CD4-positive, alpha-beta T cell treated with Interleukin-21 for 1 hour (primary cell): ENCODE measurements around the gene RAC2.

Experiments used
- DNase-seq: peaks from one replicate; pipeline ENCODE4 v3.0.0-alpha.2; 2020

RAC2 gene

DNA sequence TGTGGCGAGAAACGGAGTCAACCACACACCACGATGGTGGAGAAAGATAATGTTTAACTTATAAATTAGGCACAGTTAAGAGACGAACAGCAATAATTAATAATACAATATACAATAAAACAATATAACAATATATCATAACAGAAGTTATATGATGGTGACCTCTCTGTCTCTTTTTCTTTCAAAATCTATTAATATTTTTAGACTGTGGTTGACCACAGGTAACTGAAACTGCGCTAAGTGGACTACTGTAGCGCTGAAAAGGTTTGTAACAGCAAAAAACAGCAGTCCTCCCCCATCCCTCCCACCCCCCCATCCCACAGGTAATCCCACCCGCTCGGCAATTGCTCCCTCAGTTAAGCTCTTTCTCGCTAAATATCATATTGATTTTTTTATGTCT is 28.2 kb downstream of the RAC2 start:
- no peak for DNase-seq

DNA sequence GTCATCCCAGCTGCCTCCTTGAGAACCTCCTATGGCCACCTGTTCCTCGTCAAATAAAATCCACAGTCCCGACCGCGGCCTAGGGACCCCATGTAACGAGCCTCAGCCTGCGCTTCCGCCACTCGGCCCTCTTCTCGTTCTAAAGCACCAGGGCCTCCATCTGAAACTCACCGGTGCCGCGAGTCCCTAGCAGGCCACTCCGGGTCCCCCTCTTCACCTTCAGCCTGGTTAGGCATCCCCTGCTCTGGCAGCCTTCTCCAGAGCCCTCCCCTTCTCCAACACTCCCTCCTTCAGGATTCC is 29.4 kb downstream of the RAC2 start:
- DNase-seq = no peak

DNA sequence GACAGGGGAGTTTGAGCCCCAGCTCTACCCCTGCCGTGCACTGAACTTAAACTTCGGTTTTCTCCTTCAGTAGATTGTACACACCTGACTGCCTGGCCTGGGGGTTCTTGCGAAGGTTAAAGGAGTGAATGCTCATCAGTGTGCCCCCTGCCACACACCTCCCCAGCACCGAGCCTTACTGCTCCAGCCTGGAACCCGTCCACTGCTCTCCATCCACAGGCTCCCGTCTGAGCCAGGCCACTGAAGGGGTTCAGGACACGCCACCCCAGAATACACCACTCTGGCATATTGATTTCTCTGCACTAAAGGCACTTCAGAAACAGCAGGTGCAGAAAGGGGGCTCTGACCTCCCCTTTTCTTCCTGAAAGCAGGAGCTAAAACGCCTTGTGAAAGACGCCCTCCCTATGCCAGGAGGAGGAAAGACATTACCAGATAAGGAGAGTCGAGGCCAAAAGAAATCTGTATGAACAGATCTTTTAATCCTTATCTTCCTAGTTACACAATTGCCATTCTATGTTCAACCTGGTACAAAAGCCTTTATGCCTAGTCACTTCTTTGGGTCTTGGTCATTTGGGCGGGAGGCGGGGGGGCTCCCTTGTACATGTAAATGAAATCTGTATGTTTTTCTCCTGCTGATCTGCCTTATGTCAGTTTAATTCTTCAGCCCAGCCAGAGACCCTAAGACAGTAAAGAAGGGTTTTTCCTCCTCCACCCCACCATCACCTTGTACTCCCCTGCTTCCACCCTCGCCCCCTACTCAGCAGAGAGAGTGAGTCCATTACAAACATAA is 29.9 kb downstream of the RAC2 start:
- no peak for DNase-seq

DNA sequence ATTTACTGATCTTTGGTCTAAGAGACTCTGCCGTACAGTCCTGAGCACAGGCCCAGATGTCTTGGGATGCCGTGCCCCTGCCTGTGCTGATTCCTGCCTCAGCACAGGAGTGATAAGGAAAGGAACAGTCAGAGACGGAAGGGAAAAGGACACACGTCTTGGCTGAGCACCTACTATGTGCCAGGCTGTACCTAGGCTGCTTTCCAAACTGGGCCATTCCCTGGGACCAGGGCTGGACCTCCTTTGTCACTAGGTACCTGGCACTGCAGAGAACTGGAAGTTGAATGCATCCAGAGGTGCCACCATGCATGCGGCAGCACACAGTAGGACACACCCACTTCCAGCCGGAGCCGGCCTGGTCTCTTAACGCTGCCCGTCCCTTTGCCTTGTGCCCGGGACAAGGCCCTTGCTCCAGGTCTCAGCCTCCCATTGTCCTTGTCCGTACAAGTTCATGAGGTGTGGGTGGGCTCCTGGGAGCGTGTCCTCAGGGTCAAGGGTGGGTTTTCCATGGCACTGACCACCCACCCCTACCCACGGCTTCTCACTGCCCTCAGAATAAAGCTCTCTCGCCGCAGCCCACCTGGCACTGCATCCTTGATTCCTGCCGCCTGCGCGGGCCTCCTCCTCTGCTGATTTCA is 30.7 kb downstream of the RAC2 start:
- no peak for DNase-seq

DNA sequence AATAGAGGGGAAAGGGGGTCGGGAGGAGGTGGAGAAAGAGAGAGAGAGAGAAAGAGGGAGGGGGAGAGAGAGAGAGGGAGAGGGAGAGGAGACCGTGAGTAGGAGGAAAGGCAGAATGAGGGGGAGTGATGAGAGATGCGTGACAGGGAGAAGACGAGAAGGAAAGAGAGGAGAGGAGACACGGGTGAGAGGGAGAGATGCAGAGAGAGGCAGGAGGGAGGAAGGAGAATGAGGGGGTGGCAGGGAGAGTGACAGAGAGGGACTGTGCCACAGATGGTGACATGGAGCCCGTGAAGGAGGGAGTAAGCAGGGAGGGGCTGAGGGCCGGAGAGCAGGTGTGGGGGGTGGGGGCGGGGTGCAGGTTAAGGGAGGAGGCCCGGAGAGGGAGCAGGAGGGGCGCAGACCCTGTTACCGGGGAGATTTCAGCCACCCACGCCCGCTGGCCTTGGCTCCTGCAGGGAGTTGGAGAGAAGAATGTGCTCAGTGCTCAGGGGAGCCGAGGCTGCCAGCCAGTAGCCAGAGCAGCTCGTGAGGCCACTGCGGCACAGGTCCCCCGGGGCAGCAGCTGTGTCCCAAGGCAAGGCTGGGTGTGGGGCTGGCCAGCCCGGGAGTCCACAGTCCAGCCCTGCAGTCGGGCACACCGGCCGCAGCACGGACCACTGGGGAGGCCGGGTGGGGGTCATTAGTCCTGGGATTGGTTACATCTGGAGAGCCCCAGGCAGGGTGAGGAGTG is 31.7 kb downstream of the RAC2 start, which contains the start of gene SSTR3:
SSTR3 (minus strand) TSS at position 304 of the 733 bp plus-strand sequence. CDS start 4,674 bp downstream, outside the sequence.
- no peak for DNase-seq

DNA sequence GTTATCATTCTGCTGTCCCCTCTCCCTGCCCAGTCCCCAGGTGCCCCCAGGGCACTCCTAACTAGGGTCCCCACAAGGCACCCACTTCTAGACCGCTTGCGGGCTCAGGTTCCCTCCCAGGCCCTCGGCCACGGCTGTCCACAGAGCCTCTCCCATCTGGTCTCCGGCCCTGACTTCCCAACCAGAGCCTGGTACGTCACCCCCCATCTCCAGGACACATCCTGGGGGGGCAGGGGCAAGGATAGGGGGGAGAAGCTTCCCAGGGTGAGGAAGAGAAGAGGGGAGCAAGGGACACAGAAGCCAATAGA is 32.2 kb downstream of the RAC2 start:
- DNase-seq = no peak

DNA sequence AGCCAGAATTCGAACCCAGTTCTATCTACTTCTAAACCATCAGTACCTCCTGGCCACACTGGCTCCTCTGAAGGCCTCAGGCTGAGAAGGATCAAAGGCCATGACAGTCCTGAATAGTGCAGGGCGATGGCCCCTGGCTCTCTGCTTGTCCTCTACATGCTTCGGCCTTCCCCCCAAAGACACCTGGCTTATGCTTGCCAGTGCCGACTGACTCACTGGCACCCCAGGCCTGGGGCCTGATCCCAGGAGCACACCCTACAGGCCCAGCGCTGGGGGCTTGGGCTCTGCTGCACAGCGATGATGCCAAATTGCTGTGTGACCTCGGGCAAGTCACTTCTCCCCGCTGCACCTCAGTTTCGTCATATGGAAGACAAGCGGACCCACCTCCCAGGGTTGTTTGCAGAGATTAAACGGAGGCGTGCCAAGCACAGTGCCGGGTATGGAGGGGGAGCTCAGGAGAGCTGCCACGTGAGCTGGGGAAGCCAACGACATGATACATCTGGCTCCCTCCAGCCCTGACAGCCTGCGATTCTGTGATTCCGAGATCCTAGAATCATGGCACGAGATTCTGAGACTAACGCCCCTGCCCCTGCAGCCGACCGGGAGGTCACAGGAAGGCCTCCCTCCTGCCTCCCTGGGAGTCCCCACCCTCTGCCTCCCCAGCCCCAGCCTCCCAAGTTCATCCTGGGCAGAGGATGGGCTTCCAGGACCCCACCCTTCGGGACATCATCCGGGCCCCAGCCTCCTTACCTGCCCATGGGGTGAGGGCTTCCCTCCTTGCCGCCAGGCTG is 32.8 kb downstream of the RAC2 start:
- DNase-seq = no peak

DNA sequence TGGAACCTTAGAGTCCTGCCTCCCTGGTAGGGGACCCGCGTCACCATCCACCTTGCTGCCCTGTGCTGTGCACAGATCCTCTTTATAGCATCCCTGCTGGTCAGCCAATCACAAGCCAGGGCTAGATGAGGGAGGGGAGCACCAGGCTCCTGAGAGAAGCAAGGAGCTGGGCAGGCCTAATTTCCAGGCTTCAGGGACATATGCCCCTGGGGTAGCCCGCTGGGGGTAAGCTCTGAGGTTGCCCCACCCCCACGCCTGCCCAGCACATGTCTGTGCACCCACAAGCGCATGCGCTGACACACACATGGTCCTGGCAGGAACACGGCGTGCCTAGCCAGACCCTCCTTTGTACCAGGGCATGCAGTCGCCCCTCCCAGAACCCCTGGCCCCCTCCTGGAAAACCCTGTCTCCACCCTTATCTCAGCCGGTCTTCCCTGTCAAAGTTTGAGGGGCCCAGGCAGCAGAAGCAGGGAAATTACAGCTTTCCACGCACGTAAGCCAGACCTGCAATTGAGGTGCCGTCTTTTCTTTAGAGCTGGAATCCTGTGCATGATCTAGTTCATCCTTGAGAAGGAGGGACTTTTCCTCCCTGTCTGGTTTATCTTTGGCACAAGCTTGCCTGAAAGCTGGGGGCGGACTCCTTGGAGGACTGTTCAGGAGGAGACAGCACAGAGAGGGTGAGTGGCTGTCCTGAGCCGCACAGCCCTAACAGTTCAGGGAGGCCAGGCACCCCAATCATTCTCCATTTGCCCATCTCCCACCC is 33.8 kb downstream of the RAC2 start:
- DNase-seq = no peak

DNA sequence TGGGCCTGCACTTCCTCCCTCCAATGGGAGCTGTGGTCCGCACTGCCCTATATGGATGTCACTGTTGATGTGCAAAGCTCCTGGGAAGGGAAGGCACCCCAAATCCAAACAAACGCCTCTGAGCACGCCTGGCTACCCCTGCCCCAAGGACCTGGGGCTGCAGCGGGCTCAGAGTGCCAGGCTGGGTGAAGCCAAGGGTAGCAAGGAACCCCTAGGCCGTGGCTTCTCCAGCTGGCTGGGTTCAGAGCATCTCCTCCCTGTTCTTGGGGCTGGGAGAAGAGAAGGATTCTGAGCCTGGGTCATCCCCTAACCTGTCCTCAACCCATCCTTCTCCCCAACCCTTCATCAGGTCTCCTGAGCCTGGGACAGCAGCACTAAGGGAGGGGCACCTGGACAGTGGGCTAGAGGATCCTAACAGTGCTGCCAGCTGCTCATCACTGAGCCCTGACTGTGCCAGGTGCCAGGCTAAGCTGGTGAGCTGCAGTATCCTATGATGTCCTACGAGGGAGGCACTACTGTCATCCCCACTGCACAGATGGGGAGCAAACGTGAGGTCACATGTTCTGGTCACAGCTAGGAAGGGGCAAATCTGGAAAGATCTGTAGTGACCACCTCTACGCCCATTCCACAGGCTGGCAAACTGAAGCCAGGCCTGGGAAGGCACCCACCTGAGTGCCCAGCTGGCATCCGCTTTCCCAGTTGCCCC is 34.8 kb downstream of the RAC2 start:
- DNase-seq = no peak

DNA sequence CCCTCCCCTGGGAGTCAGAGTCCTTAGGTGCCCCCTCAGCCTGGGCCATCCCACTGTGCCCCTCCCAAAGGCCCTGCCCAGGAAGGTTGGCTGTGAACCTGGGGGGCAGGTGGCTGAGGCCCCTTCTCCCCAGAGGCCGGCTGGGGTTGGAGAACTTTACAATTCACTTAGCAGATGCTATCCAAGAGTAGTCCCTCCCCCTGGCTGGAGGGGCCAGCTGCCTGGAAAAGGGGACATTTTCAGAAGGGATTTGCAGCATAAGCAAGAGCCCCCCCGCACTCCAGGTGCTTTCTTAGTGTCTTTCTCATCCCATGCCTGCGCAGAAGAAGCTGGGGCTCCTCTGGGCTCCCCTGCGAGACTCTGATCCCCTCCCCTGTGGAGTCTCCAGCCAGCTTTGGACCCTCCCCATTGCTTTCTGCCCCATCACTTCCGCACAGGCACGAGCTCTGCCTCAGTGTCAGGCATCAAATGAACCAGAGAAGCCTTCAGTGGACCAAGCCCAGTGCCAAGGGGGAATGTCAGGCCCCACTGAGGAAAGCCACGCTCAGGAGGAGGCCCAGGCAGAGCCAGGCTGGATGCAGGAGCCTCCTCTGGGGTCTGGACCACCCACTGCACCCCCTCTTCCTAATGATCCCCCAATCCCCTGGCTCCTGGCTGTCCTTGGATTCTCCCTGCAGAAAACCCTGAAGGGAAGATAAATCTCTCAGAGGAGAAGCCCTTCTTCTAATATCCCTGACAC is 35.5 kb downstream of the RAC2 start:
- DNase-seq = no peak

DNA sequence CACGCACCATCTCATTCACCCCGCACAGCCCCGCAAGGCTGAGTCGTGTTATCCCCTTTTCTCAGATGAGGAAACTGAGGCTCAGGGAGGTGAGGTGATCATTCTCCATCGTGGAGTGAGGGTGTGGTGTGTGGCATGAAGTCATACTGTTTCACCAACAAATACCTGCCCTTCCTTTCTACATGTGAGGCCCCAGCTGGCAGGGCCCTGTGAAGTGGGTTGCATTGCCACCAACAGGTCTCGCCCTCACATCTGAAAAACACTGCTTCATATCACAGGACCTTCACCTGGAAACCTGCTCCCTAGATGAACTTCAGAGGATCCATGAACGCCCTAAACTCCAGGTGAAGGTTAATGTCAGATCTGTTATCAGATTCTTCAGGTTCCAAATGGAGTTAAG is 36.1 kb downstream of the RAC2 start:
- DNase-seq = no peak

DNA sequence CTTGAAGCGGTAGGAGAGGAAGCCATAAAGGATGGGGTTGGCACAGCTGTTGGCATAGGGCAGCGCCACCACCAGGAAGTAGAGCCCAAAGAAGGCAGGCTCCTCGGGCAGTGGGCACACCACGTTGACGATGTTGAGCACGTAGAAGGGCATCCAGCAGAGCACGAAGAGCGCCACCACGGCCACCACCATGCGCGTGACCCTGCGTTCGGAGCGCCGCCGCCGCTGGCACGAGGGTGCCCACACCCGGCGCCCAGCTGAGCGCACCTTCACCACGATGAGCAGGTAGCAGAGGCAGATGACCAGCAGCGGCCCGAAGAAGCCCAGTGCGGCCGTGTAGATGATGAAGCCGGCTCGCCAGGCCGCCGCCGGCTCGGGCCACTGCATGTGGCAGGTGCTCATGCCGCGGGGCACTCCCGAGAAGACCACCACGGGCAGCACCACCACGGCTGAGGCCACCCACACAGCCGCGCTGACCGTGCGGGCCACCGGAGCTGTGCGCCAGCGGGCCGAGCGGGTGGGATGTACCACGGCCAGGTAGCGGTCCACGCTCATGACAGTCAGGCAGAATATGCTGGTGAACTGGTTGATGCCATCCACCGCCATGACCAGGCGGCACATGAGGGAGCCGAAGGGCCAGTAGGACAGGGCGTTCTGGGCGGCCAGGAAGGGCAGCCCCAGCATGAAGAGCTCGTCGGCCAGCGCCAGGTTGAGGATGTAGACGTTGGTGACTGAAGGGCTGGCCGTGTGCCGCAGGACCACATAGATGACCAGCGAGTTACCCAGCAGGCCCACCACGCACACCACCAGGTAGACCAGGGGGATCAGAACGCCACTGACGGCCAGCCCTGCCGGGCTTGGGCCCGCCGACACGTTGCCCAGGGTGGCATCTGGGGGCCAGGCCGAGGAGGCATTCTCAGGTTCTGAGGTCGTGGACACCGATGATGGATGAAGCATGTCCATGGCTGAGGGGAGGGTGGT is 36.9 kb downstream of the RAC2 start:
- DNase-seq = no peak

DNA sequence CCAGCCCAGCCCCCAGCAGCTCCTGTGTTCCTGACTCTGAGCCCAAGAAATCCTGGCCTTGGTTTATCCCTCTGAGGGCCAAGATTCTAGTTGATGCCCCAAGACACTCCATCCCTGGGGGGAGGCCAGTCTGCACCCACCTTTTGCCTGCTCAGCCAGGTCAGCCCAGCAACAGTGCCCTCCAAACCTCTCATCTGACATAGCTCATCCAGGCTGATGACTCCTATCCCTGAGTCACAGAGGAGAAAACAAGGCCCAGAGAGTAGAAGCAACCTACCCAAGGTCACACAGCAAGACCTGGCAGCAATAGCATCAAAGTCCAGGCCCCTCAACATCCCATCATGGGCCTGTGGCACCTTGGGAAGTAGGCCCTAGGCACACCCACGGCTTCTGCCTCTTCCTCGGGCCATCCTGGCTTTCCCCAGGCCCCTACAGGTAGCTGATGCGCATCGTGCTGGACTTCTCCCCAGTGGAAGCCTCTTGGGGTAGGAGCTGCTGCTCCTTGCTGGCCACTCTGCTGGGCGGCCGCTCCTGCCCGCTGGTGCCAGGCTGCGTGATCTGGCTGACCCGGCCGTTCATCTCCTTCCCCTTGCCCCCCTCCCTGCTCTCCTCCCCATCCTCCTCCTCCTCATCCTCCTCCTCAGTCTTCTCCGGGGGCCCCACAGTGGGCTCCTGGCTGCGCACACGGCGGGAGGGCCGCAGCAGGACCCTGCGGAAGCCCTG is 37.8 kb downstream of the RAC2 start:
- no peak for DNase-seq

DNA sequence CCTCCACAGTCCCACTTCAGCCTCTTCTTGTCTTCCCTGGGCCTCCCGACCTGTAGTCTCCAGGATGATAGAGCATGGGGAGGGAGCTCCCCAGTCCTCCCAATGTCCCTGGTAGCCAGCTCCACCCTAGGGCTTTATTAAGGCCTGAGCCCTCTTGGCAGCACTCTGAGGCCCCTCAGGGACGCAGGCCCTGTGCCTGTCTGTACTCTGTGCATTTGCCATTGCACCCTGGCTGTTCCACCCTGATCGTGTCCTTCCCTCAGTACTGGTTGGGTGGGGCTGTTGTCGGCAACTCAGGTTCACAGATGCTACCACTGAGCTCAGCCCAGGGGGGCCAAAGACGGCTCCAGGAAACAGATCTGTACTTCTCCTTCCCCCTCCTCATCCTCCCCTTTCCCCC is 39.0 kb downstream of the RAC2 start:
- DNase-seq = no peak

DNA sequence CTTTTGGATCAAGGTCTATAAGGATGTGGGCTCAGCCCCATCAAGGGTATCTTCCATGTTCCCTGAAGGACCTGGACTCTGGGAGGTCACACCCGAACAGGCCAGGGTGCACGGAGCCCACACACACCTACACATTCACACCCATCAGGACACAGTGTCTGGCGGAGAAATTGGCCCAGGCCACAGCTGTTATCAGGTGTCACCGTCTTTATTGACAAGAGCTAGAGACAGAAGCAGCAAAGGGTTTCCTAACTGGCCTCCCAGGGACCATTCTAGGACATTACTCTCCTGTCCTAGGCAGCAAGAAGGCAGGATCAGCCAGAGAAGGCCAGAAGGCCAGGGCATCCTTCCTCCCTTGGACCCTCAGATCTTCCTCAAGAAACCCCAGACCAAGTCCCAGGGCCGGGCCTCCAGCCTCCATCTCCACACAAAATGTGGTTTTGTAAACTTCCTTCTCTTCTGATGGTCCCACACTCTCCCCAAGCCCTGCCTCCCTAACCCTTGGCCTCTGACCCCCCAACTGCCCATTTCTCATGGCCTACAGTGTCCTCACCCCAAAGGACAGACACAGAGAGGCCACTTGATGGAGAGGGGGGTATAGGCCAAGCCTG is 39.9 kb downstream of the RAC2 start:
- no peak for DNase-seq

DNA sequence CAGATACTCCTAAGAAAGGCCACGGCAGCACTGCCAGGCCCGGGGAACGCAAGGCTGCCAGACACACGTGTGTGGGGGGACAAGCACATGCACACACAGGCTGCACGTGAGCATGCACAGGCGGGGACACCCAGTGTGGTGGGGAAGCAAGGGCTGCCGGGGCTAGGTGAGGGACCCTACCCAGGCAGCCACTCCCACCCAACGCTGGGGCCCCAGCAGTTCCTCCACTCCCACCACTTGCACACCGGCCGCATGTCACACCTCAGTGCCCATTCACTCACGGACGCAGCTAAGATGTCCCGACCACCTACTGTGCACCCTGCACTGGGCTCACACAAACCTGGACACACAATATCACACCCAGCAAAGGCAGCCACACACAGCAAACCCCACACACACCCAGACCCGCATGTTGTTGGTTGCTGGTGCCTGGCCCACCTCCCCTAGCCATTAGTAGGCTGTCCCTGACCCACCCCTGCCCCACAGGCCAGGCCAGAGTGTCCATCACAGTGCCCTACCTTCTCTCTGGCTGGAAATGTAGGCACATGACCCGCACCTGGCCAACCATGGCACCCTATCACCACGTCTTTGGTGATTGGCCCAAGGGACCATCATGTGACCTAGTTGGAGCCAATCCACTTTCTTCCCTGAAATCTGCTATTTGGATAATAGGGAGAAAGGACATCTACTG is 40.6 kb downstream of the RAC2 start:
- no peak for DNase-seq

DNA sequence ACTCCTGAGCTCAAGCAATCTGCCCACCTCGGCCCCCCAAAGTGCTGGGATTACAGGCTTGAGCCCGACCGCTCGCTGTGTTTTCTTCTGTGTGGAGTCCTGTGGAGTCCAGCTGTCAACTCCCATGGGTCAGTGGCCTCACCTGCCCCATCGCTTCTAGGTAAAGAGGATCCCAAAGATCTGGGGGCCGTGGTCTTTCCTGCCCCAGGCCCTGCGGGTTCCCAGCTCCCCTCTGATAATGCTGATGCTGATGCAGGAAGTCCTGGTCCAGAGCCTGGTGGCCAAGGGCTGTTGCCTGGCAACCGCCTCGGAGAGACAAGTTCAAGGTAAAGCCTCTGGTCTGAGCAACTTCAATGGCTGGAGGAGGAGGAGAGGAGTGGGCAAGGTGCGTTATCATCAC is 41.4 kb downstream of the RAC2 start:
- no peak for DNase-seq

DNA sequence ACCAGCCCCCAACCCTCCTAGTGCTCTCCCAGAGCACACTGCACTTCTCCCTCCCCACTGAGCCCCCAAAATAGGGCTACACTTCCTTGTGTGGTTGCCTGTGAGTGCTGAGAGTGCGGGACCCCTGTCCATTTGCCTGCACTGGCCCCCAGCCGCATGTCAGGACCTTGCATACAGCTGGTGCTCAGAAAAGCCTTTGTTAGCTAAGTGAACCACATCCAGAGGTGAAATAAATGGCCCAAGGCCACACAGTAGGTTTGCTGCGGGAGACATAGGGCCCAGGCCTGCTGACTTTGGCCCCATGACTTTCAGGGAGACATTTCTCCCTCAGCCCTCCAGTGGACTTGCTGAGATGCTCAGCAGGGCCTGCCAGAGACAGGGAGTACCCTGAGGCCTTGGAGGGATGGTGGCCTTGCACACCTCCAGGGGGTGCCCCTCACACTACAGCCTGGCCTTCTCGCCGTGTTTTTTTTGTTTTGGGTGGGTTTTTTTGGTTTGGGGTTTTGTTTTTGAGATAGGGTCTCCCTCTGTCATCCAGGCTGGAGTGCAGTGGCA is 42.0 kb downstream of the RAC2 start:
- DNase-seq = no peak
